Body of pancreas (tissue), 4 donors: ENCODE results near the gene MOG. TPM values are rescaled to one million over a fixed set of nuclear protein-coding genes. Genes with fewer than 3 reads are reported as not detected.

Source experiments
- ATAC-seq: fragments of 150-250 bp; one replicate; pipeline ENCODE4 v1.9.1; 2016
- DNase-seq, 4 donors: peaks; one replicate each; pipeline ENCODE4 v3.0.0-alpha.2; 2019
- H3K27ac ChIP-seq, 4 donors: fragments of 200-600 bp; sonication (generic); 1 replicate in 3 of 4; 2 replicates in 1 of 4; pipeline versions ENCODE4 v1.5.1 to v1.6.1; 2016 to 2019; ENCODE audit warnings: mild to moderate bottlenecking in 1 of 4, mixed read lengths in 1 of 4, moderate library complexity in 1 of 4
- H3K27me3 ChIP-seq, 2 donors: fragments of 200-600 bp; sonication (generic); one replicate each; pipeline ENCODE4 v1.6.0; 2016; ENCODE audit warnings: mild to moderate bottlenecking in 1 of 2
- H3K36me3 ChIP-seq, 2 donors: fragments of 200-600 bp; sonication (generic); replicated peaks in 1 of 2; 2 replicates each; pipeline ENCODE4 v1.5.1; 2016; ENCODE audit warnings: low read depth in 2 of 2; ENCODE audit not compliant: insufficient read depth in 1 of 2
- H3K4me1 ChIP-seq: fragments of 200-600 bp; sonication (generic); one replicate; pipeline ENCODE4 v1.6.0; 2016
- H3K4me3 ChIP-seq, 2 donors: fragments of 200-600 bp; sonication (generic); 1 replicate in 1 of 2; 2 replicates in 1 of 2; pipeline ENCODE4 v1.5.1; 2016 to 2019
- H3K9me3 ChIP-seq, 3 donors: fragments of 200-600 bp; sonication (generic); 1 replicate in 2 of 3; 2 replicates in 1 of 3; pipeline ENCODE4 v1.5.1; 2016
- CTCF ChIP-seq, 7 experiments: fragments of 450-650 bp in 4 of 7; fragments of 200-600 bp in 3 of 7; sonication (generic) in 3 of 7; IDR thresholded peaks; one replicate each; pipeline ENCODE4 v1.5.1; 2016 to 2019; ENCODE audit warnings: antibody characterized with exemption in 7 of 7
- POLR2A ChIP-seq, 3 donors: fragments of 450-650 bp; IDR thresholded peaks; one replicate each; pipeline ENCODE4 v1.6.1; 2016; ENCODE audit warnings: antibody characterized with exemption in 3 of 3, mild to moderate bottlenecking in 2 of 3
- WGBS, 2 donors: methylation state at CpG; one replicate each; pipeline ENCODE4 v1.1.5; 2017; 5-methylcytosine and 5-hydroxymethylcytosine counted together
- intact Hi-C: fragments of 100-400 bp; cut with DNase I; formaldehyde crosslinking; loops from one replicate; pipeline ENCODE4 v1.15.1; 2023
- total RNA-seq, 2 donors: library from RNA; depleted of rRNA; stranded (reverse); fragments of >200 nt; gene quantifications; one replicate each; pipeline ENCODE4 v1.1.0, GENCODE V29; 2016

Gene MOG
- total RNA-seq, 2 donors from 2014 or later, result not detected

- H3K36me3 ChIP-seq, result no peaks in the 10 kb centered on the region
- no peak for TF ChIP-seq POLR2A (IDR thresholded peaks at IDR 0.05)
- no peak for TF ChIP-seq CTCF (IDR thresholded peaks at IDR 0.05)
- peak overlapping the region in 1 of 4 donors; percentile 49 for H3K27ac ChIP-seq
- intact Hi-C loops, result no loop called here
- H3K9me3 ChIP-seq, result no peaks in the 10 kb centered on the region
- DNase-seq, result no peak
- H3K4me3 ChIP-seq, result peak overlapping the region; percentile 82 to 83
- H3K27me3 ChIP-seq, result no peaks in the 10 kb centered on the region
- peaks cover 25% of the 10 kb centered on the region for H3K4me1 ChIP-seq
- WGBS, 2 donors, result 8 to 18% methylated on average over 9 of the region's 9 CpGs
- peak; percentile 10 for ATAC-seq
These were observed 23.4 kb upstream of the MOG start for GRCh38 chr6:29633534-29633905.

- intact Hi-C loops, result no loop called here
- H3K36me3 ChIP-seq, result no peaks in the 10 kb centered on the region
- DNase-seq (no peak), ATAC-seq (no peak)
- WGBS, 2 donors, result 80 to 90% methylated on average over 9 of the region's 9 CpGs
- no peaks in the 10 kb centered on the region for H3K27me3 ChIP-seq
- no peak overlapping the region for H3K4me3 ChIP-seq
- peaks cover 9% of the 10 kb centered on the region for H3K4me1 ChIP-seq
- no peak overlapping the region for H3K27ac ChIP-seq
- H3K9me3 ChIP-seq, result no peaks in the 10 kb centered on the region
- TF ChIP-seq POLR2A (IDR thresholded peaks at IDR 0.05) (no peak), CTCF (IDR thresholded peaks at IDR 0.05) (no peak)
These were observed 19.6 kb upstream of the MOG start for GRCh38 chr6:29637247-29637646.

- DNase-seq (no peak), ATAC-seq (no peak)
These were observed 15.3 kb upstream of the MOG start for GRCh38 chr6:29641430-29642148.

GRCh38 chr6:29647927-29648642 lies 8.8 kb upstream of the MOG start:
- no peaks in the 10 kb centered on the region for H3K27me3 ChIP-seq
- H3K27ac ChIP-seq, result no peak overlapping the region
- TF ChIP-seq CTCF (IDR thresholded peaks at IDR 0.05) (peak in 6 of 7 experiments; percentile 19 to 45 (median 39)), POLR2A (IDR thresholded peaks at IDR 0.05) (no peak)
- no peaks in the 10 kb centered on the region for H3K9me3 ChIP-seq
- intact Hi-C loops, result no loop called here
- DNase-seq (peak in 1 of 4 donors; percentile 13), ATAC-seq (no peak)
- no peak overlapping the region for H3K4me3 ChIP-seq
- H3K36me3 ChIP-seq, result no peaks in the 10 kb centered on the region
- H3K4me1 ChIP-seq, result peaks cover 10% of the 10 kb centered on the region
- 89 to 90% methylated on average over 23 of the region's 23 CpGs for WGBS, 2 donors

More at GRCh38 chr6:29641430-29642148, 15.3 kb upstream of the MOG start:
- WGBS, 2 donors, result 25 to 47% methylated on average over 3 of the region's 3 CpGs
- Histone ChIP-seq H3K27ac (no peak overlapping the region), H3K4me1 (no peaks in the 10 kb centered on the region), H3K9me3 (no peaks in the 10 kb centered on the region), H3K36me3 (no peaks in the 10 kb centered on the region), H3K27me3 (no peaks in the 10 kb centered on the region), H3K4me3 (no peak overlapping the region)
- intact Hi-C loops, result no loop called here
- TF ChIP-seq POLR2A (IDR thresholded peaks at IDR 0.05), result no peak
- no peak for TF ChIP-seq CTCF (IDR thresholded peaks at IDR 0.05)
